SK-N-SH (cell line): ENCODE results near the gene SUGP2. TPM values are rescaled to one million over a fixed set of nuclear protein-coding genes. Genes with fewer than 3 reads are reported as not detected.

Source experiments
- CTCF ChIA-PET: fragments of 300-600, 350-600 bp; formaldehyde crosslinking; extraction: SDS; loops from one replicate; lab custom pipeline; 2021; lab: Yijun Ruan, JAX
- POLR2A ChIA-PET: fragments of 350-600 bp; sonication (Branson Sonifier 250); formaldehyde crosslinking; extraction: SDS; loops from one replicate; lab custom pipeline; 2020; ENCODE audit warnings: antibody characterized with exemption, inconsistent platforms; lab: Yijun Ruan, JAX
- DNase-seq: peaks from one replicate; pipeline ENCODE4 v3.0.0; 2012
- H2AFZ ChIP-seq: fragments of 200-600 bp; sonication (generic); 2 replicates; pipeline ENCODE4 v1.8.1; 2016; ENCODE audit warnings: antibody characterized with exemption, mild to moderate bottlenecking, low read depth
- H3F3A ChIP-seq: fragments of 200-600 bp; sonication (generic); replicated peaks from 2 replicates; pipeline ENCODE3; 2016; ENCODE audit warnings: antibody characterized with exemption, mild to moderate bottlenecking; ENCODE audit not compliant: insufficient read depth
- H3K27ac ChIP-seq, 2 experiments: fragments of 200-500 bp in 1 of 2; fragments of 200-600 bp in 1 of 2; sonication (Bioruptor generic) in 1 of 2; sonication (generic), shearing (Covaris generic) in 1 of 2; 2 replicates each; pipeline versions ENCODE4 v1.5.1 to v1.6.1; 2014 to 2016; ENCODE audit warnings: low read depth in 2 of 2, inconsistent platforms in 1 of 2, low read length in 1 of 2, mild to moderate bottlenecking in 1 of 2, mixed read lengths in 1 of 2
- H3K27me3 ChIP-seq: fragments of 200-600 bp; sonication (generic), shearing (Covaris generic); 2 replicates; pipeline ENCODE4 v1.6.1; 2016; ENCODE audit warnings: mixed run types; ENCODE audit not compliant: insufficient read depth
- H3K36me3 ChIP-seq, 2 experiments: fragments of 200-500 bp in 1 of 2; fragments of 200-600 bp in 1 of 2; sonication (Bioruptor generic) in 1 of 2; sonication (generic) in 1 of 2; replicated peaks in 1 of 2; 2 replicates each; pipeline versions ENCODE3 to v1.5.1; 2014 to 2016; ENCODE audit warnings: low read length in 1 of 2, mild to moderate bottlenecking in 1 of 2; ENCODE audit not compliant: insufficient read depth in 2 of 2, control insufficient read depth in 1 of 2
- H3K4me1 ChIP-seq, 2 experiments: fragments of 200-500 bp in 1 of 2; fragments of 200-600 bp in 1 of 2; sonication (Bioruptor generic) in 1 of 2; sonication (generic), shearing (Covaris generic) in 1 of 2; 2 replicates each; pipeline versions ENCODE4 v1.5.1 to v1.6.1; 2014 to 2016; ENCODE audit warnings: low read depth in 1 of 2, low read length in 1 of 2, mixed run types in 1 of 2; ENCODE audit not compliant: insufficient read depth in 2 of 2, control insufficient read depth in 1 of 2
- H3K4me2 ChIP-seq: fragments of 200-600 bp; sonication (generic), shearing (Covaris generic); 2 replicates; pipeline ENCODE4 v1.6.1; 2017; ENCODE audit warnings: mixed run types
- H3K4me3 ChIP-seq, 2 experiments: fragments of 200-500 bp in 1 of 2; fragments of 200-600 bp in 1 of 2; sonication (Bioruptor generic) in 1 of 2; sonication (generic), shearing (Covaris generic) in 1 of 2; 2 replicates each; pipeline versions ENCODE4 v1.5.1 to v1.8.1; 2014 to 2016; ENCODE audit warnings: low read depth in 2 of 2, inconsistent platforms in 1 of 2, low read length in 1 of 2, mild to moderate bottlenecking in 1 of 2, mixed read lengths in 1 of 2, moderate library complexity in 1 of 2
- H3K79me2 ChIP-seq: fragments of 200-600 bp; sonication (generic); 2 replicates; pipeline ENCODE4 v1.8.1; 2017; ENCODE audit warnings: mild to moderate bottlenecking; ENCODE audit not compliant: insufficient read depth
- H3K9ac ChIP-seq: fragments of 200-600 bp; sonication (generic); 2 replicates; pipeline ENCODE4 v1.6.1; 2017; ENCODE audit warnings: mixed run types
- H3K9me2 ChIP-seq: fragments of 200-600 bp; sonication (generic); 2 replicates; pipeline ENCODE4 v1.6.1; 2017; ENCODE audit warnings: mixed run types
- H3K9me3 ChIP-seq: fragments of 200-600 bp; sonication (generic); 2 replicates; pipeline ENCODE4 v1.6.1; 2017; ENCODE audit warnings: mixed run types, mild to moderate bottlenecking, moderate library complexity
- H4K20me1 ChIP-seq: fragments of 200-600 bp; sonication (generic); 2 replicates; pipeline ENCODE4 v1.6.1; 2017; ENCODE audit warnings: mild to moderate bottlenecking, mixed run types; ENCODE audit not compliant: insufficient read depth
- CHD2 ChIP-seq: fragments of 150-350 bp; IDR thresholded peaks from 2 replicates; pipeline ENCODE4 v1.6.1; 2018; ENCODE audit warnings: low read length; ENCODE audit not compliant: partially characterized antibody
- CTCF ChIP-seq: fragments of 200-600 bp; sonication (generic); IDR thresholded peaks from 2 replicates; pipeline ENCODE4 v1.6.1; 2017; ENCODE audit warnings: antibody characterized with exemption, mild to moderate bottlenecking, moderate library complexity
- ELF1 ChIP-seq: IDR thresholded peaks from 2 replicates; pipeline ENCODE4 v1.4.0; 2012
- EP300 ChIP-seq, 2 experiments: IDR thresholded peaks; 2 replicates each; pipeline versions ENCODE4 v1.4.0 to v1.6.1; 2012; ENCODE audit warnings: borderline replicate concordance in 1 of 2, low read depth in 1 of 2, low read length in 1 of 2
- FOSL2 ChIP-seq: IDR thresholded peaks from 2 replicates; pipeline ENCODE4 v1.4.0; 2012; ENCODE audit warnings: low read depth, mild to moderate bottlenecking, moderate library complexity, borderline replicate concordance
- FOXM1 ChIP-seq: IDR thresholded peaks from 2 replicates; pipeline ENCODE4 v1.4.0; 2012; ENCODE audit warnings: low read depth, mild to moderate bottlenecking
- GABPA ChIP-seq: IDR thresholded peaks from 2 replicates; pipeline ENCODE4 v1.4.0; 2012; ENCODE audit warnings: low read depth, mild to moderate bottlenecking
- GATA2 ChIP-seq: sonication (generic); formaldehyde crosslinking; IDR thresholded peaks from 2 replicates; pipeline ENCODE4 v1.5.0; 2020; ENCODE audit warnings: mild to moderate bottlenecking, missing genetic modification reagents
- JUND ChIP-seq: IDR thresholded peaks from 2 replicates; pipeline ENCODE4 v1.4.0; 2012
- MEF2A ChIP-seq: IDR thresholded peaks from 2 replicates; pipeline ENCODE4 v1.4.0; 2012; ENCODE audit warnings: low read depth, borderline replicate concordance
- MXI1 ChIP-seq: IDR thresholded peaks from 2 replicates; pipeline ENCODE4 v1.6.1; 2012; ENCODE audit warnings: mild to moderate bottlenecking, low read depth, low read length, improper control_type of control experiment
- NRF1 ChIP-seq: IDR thresholded peaks from 2 replicates; pipeline ENCODE4 v1.6.1; 2012; ENCODE audit warnings: low read depth, mild to moderate bottlenecking, low read length
- RAD21 ChIP-seq: IDR thresholded peaks from 2 replicates; pipeline ENCODE4 v1.6.1; 2012; ENCODE audit warnings: mild to moderate bottlenecking, low read length
- RFX5 ChIP-seq: IDR thresholded peaks from 2 replicates; pipeline ENCODE4 v1.6.1; 2012; ENCODE audit warnings: mild to moderate bottlenecking, improper control_type of control experiment, low read length
- TAF1 ChIP-seq: IDR thresholded peaks from 2 replicates; pipeline ENCODE4 v1.6.1; 2012; ENCODE audit warnings: low read depth, mild to moderate bottlenecking, low read length, moderate library complexity, borderline replicate concordance
- TEAD4 ChIP-seq: IDR thresholded peaks from 2 replicates; pipeline ENCODE4 v1.4.0; 2012; ENCODE audit warnings: mild to moderate bottlenecking, borderline replicate concordance; ENCODE audit not compliant: insufficient read depth
- USF1 ChIP-seq: IDR thresholded peaks from 2 replicates; pipeline ENCODE4 v1.4.0; 2012; ENCODE audit warnings: low read depth, borderline replicate concordance
- YY1 ChIP-seq: IDR thresholded peaks from 2 replicates; pipeline ENCODE4 v1.4.0; 2012; ENCODE audit warnings: low read depth, mild to moderate bottlenecking
- WGBS: methylation state at CpG from one replicate; pipeline ENCODE4 v1.1.6; 2017; ENCODE audit warnings: low lambda C conversion rate; 5-methylcytosine and 5-hydroxymethylcytosine counted together
- polyA plus RNA-seq, 3 experiments: library from polyadenylated mRNA; depleted of rRNA; stranded (reverse); fragments of >200 nt; gene quantifications; 2 replicates each; pipeline ENCODE4 v1.2.3, GENCODE V29; 2012

The SUGP2 gene
- polyA plus RNA-seq, 1 of the 3 experiments (the other 2 are of a cell fraction), result 56.3 TPM

DNA sequence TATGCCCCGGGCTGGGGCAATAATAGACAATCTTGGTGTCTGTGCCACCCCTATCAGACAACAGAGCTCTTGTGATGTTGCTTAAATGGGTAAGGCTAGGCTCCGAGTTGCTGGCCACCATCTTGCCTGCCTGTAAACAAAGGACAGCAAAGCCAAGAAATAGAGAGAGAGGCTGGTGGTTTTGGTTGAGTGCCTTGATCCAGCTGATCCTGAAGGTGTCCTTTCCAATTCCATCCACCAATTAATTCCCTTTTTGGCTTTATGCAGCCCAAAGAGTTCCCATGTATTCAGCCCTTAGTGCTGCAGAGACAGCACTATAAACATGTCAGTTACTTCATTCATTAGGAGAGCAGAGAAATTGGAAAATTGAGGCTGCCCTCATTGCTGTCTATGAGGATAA, 50.6 kb downstream of the SUGP2 start:
- no peak overlapping the region for H3K4me2 ChIP-seq
- no peak overlapping the region for H3K4me3 ChIP-seq
- CTCF ChIA-PET, result interaction anchor here (1.2 to 1.7 kb wide), 3 partner anchors 31 to 532 kb away, joined by 3 to 7 read pairs (median 4); no protein-coding TSS in a partner anchor
- no peaks in the 10 kb centered on the region for H3K4me1 ChIP-seq
- no peak overlapping the region for H2AFZ ChIP-seq
- no peaks in the 10 kb centered on the region for H3K79me2 ChIP-seq
- no peaks in the 10 kb centered on the region; the same call in 1 of the 2 replicates for H3K27me3 ChIP-seq
- no peaks in the 10 kb centered on the region for H3K36me3 ChIP-seq
- TF ChIP-seq GATA2 (CRISPR knock-in tag) (no peak), NRF1 (no peak), TAF1 (no peak), MXI1 (no peak)
- POLR2A ChIA-PET, result no interaction called here
- no peaks in the 10 kb centered on the region for H3F3A ChIP-seq
- no peaks in the 10 kb centered on the region for H3K9me2 ChIP-seq
- DNase-seq, result no peak
- H4K20me1 ChIP-seq, result no peaks in the 10 kb centered on the region
- H3K27ac ChIP-seq, result no peak overlapping the region
- H3K9me3 ChIP-seq, result no peaks in the 10 kb centered on the region
- H3K9ac ChIP-seq, result no peak overlapping the region
- 6% methylated on average over 2 of the region's 2 CpGs for WGBS

DNA sequence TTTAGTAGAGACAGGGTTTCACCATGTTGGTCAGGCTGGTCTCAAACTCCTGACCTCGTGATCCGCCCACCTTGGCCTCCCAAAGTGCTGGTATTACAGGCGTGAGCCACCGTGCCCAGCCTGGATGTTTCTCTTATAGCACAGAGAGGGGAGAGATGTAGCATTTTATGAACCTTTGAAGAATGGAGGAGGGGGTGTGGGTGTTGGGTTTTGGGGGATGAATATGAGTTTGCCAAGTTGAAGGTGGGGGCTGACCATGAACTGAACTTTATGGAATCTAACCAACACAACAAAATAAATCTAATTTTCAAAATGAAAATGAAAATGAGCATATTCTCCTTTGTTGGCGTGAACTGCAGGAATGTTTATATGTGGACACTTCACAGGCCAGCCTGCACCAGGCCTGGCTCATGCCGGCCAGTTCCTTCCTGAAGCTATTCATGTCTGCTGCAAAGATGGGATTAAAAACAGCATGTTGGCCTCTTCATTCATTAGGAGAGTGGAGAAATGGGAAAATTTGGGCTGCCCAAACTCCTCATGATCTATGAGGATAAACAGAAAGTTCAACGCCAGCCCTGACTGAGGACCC, 52.8 kb downstream of the SUGP2 start:
- no peaks in the 10 kb centered on the region for H3K9me3 ChIP-seq
- H3K4me2 ChIP-seq, result no peak overlapping the region
- no peak overlapping the region for H3K27ac ChIP-seq
- H3K4me3 ChIP-seq, result no peak overlapping the region
- ChIA-PET CTCF (no interaction called here), POLR2A (no interaction called here)
- H3K36me3 ChIP-seq, result no peaks in the 10 kb centered on the region
- no peaks in the 10 kb centered on the region for H3K9me2 ChIP-seq
- H4K20me1 ChIP-seq, result no peaks in the 10 kb centered on the region
- H3K4me1 ChIP-seq, result no peaks in the 10 kb centered on the region
- TF ChIP-seq MXI1 (no peak), GATA2 (CRISPR knock-in tag) (no peak), RFX5 (no peak), CTCF (no peak), EP300 (IDR thresholded peaks at IDR 0.05; ENCODE audit: borderline replicate concordance in 1 of 2, low read depth in 1 of 2, low read length in 1 of 2) (no peak), USF1 (no peak), MEF2A (no peak), GABPA (no peak), ELF1 (no peak), NRF1 (no peak), JUND (no peak), FOXM1 (no peak), TEAD4 (no peak), RAD21 (no peak), YY1 (no peak), CHD2 (no peak), TAF1 (no peak), FOSL2 (no peak)
- H3F3A ChIP-seq, result no peaks in the 10 kb centered on the region
- no peaks in the 10 kb centered on the region for H3K79me2 ChIP-seq
- 93% methylated on average over 7 of the region's 7 CpGs for WGBS
- no peak overlapping the region for H2AFZ ChIP-seq
- H3K9ac ChIP-seq, result no peak overlapping the region
- H3K27me3 ChIP-seq, result no peaks in the 10 kb centered on the region; the same call in 1 of the 2 replicates
- DNase-seq, result no peak
